ENCODE data around the gene LRMDA. TPM values are rescaled to one million over a fixed set of nuclear protein-coding genes. Genes with fewer than 3 reads are reported as not detected.

Gene LRMDA
- total and polyA plus RNA-seq, 2 of the 8 experiments (the other 6 are each of a cell fraction or from before 2014, with no cell fraction given) = 0.86 to 2.8 TPM

GRCh38 chr10:75640381-75640780, 209.0 kb downstream of the LRMDA start:
- FAIRE-seq (no peak), DNase-seq (ENCODE audit: low read depth in 1 of 2, low spot score in 2 of 2) (no peak)
- H3K4ac ChIP-seq (replicated peaks; ENCODE audit: insufficient read length, low read depth, low read length) = no peak overlapping the region
- H3K23me2 ChIP-seq (ENCODE audit: low read depth, low read length) = no peaks in the 10 kb centered on the region
- no peaks in the 10 kb centered on the region for H3K79me1 ChIP-seq (ENCODE audit: low read depth, low read length)
- H3K18ac ChIP-seq (ENCODE audit: extremely low read depth, low read length) = no peak overlapping the region
- H2BK120ac ChIP-seq (replicated peaks; ENCODE audit: low read depth, low read length) = no peak overlapping the region
- H2BK12ac ChIP-seq (ENCODE audit: low read depth, low read length) = no peak overlapping the region
- no peaks in the 10 kb centered on the region for H3K79me2 ChIP-seq (ENCODE audit: control insufficient read depth in 1 of 2, insufficient read depth in 2 of 2, low read length in 2 of 2)
- no peak overlapping the region for H3K27ac ChIP-seq (ENCODE audit: low read depth, low read length)
- no peaks in the 10 kb centered on the region for H3K9me3 ChIP-seq (ENCODE audit: insufficient read depth in 2 of 2, low read depth in 1 of 2, low read length in 1 of 2)
- H3K14ac ChIP-seq (ENCODE audit: insufficient read length) = no peak overlapping the region
- no peak overlapping the region for H3K9ac ChIP-seq (replicated peaks in 1 of 4; ENCODE audit: extremely low read depth in 1 of 4, low read depth in 3 of 4, low read length in 3 of 4)
- H2AFZ ChIP-seq (ENCODE audit: low read length) = no peak overlapping the region
- no peak overlapping the region for H3K23ac ChIP-seq (ENCODE audit: insufficient read length)
- no peak overlapping the region for H4K8ac ChIP-seq (ENCODE audit: extremely low read depth, insufficient read depth, low read length)
- no peaks in the 10 kb centered on the region for H3K4me1 ChIP-seq (replicated peaks in 1 of 4; ENCODE audit: control insufficient read depth in 3 of 4, insufficient read depth in 4 of 4, low read length in 3 of 4)
- no peak overlapping the region for H2BK15ac ChIP-seq (ENCODE audit: low read length)
- H4K5ac ChIP-seq (ENCODE audit: insufficient read length, low read depth, low read length) = no peak overlapping the region
- no peaks in the 10 kb centered on the region for H3K36me3 ChIP-seq (ENCODE audit: control insufficient read depth in 2 of 4, insufficient read depth in 4 of 4, low read length in 3 of 4)
- H2BK20ac ChIP-seq (ENCODE audit: low read length) = no peak overlapping the region
- CTCF ChIA-PET (ENCODE audit: partially characterized antibody) = interaction anchor here (0.6 to 1.9 kb wide), 3 partner anchors 11 to 246 kb away, joined by 3 to 6 read pairs (median 4); no protein-coding TSS in a partner anchor
- no peak overlapping the region for H4K91ac ChIP-seq (replicated peaks; ENCODE audit: insufficient read length, low read length)
- no peak overlapping the region for H3K56ac ChIP-seq (replicated peaks; ENCODE audit: insufficient read length, low read depth, low read length)
- POLR2A ChIA-PET (ENCODE audit: partially characterized antibody) = no interaction called here
- H3K4me2 ChIP-seq (ENCODE audit: insufficient read depth in 1 of 2, low read depth in 2 of 2, low read length in 2 of 2) = no peak overlapping the region
- H3K27me3 ChIP-seq (replicated peaks in 1 of 4; ENCODE audit: control insufficient read depth in 3 of 4, extremely low read depth in 1 of 4, insufficient read depth in 3 of 4, low read length in 3 of 4) = no peaks in the 10 kb centered on the region
- no peak overlapping the region for H2BK5ac ChIP-seq (ENCODE audit: low read depth, low read length)
- WGBS, 2 experiments (ENCODE audit: extremely low coverage in 1 of 2, insufficient coverage in 1 of 2, insufficient read length in 1 of 2, insufficient replicate concordance in 2 of 2, low coverage in 1 of 2, low lambda C conversion rate in 2 of 2, missing lambda C conversion rate in 1 of 2) = 86% methylated on average over 3 of the region's 3 CpGs; no CpG with 5 or more reads in 1 of the 2 experiments
- H3K4me3 ChIP-seq (ENCODE audit: extremely low read depth in 1 of 4, insufficient read depth in 2 of 4, low read depth in 3 of 4, low read length in 4 of 4) = no peak overlapping the region
- H4K20me1 ChIP-seq (replicated peaks in 1 of 2; ENCODE audit: control insufficient read depth in 1 of 2, insufficient read depth in 2 of 2, low read length in 2 of 2) = no peaks in the 10 kb centered on the region
- no peak overlapping the region for H2AK5ac ChIP-seq (ENCODE audit: low read depth, low read length)
- TF ChIP-seq, protein P1, sequence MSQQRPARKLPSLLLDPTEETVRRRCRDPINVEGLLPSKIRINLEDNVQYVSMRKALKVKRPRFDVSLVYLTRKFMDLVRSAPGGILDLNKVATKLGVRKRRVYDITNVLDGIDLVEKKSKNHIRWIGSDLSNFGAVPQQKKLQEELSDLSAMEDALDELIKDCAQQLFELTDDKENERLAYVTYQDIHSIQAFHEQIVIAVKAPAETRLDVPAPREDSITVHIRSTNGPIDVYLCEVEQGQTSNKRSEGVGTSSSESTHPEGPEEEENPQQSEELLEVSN (IDR thresholded peaks at IDR 0.05) = no peak
- no peak for TF ChIP-seq GABPA (IDR thresholded peaks at IDR 0.05; ENCODE audit: borderline replicate concordance, insufficient read depth, low read length)
- no peak for TF ChIP-seq HDAC2 (IDR thresholded peaks at IDR 0.05; ENCODE audit: borderline replicate concordance in 1 of 2, low read depth in 2 of 2, low read length in 2 of 2)
- TF ChIP-seq, protein P2, sequence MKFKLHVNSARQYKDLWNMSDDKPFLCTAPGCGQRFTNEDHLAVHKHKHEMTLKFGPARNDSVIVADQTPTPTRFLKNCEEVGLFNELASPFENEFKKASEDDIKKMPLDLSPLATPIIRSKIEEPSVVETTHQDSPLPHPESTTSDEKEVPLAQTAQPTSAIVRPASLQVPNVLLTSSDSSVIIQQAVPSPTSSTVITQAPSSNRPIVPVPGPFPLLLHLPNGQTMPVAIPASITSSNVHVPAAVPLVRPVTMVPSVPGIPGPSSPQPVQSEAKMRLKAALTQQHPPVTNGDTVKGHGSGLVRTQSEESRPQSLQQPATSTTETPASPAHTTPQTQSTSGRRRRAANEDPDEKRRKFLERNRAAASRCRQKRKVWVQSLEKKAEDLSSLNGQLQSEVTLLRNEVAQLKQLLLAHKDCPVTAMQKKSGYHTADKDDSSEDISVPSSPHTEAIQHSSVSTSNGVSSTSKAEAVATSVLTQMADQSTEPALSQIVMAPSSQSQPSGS (IDR thresholded peaks at IDR 0.05; ENCODE audit: low read length) = no peak
- TF ChIP-seq SIX5 (IDR thresholded peaks at IDR 0.05; ENCODE audit: low read depth, low read length) = no peak
- no peak for TF ChIP-seq JUND (IDR thresholded peaks at IDR 0.05; ENCODE audit: low read length)
- no peak for TF ChIP-seq TAF1 (IDR thresholded peaks at IDR 0.05; ENCODE audit: low read depth, low read length)
- no peak for TF ChIP-seq BRCA1 (IDR thresholded peaks at IDR 0.05; ENCODE audit: low read depth, low read length)
- no peak for TF ChIP-seq TCF12 (IDR thresholded peaks at IDR 0.05; ENCODE audit: low read depth, low read length)
- no peak for TF ChIP-seq CREB1 (IDR thresholded peaks at IDR 0.05)
- TF ChIP-seq NRF1 (IDR thresholded peaks at IDR 0.05; ENCODE audit: low read depth, low read length) = no peak
- no peak for TF ChIP-seq CHD1 (IDR thresholded peaks at IDR 0.05; ENCODE audit: low read depth, low read length)
- TF ChIP-seq ASH2L (IDR thresholded peaks at IDR 0.05; ENCODE audit: low read length) = no peak
